Uterus (tissue), 4 donors: ENCODE measurements around the gene TRIM28. TPM values are rescaled to one million over a fixed set of nuclear protein-coding genes. Genes with fewer than 3 reads are reported as not detected.

Experiments used
- DNase-seq, 2 donors: peaks; one replicate each; pipeline ENCODE4 v3.0.0-alpha.2; 2019 to 2020
- H3K27ac ChIP-seq, 2 donors: fragments of 200-600 bp; sonication (generic); 1 replicate in 1 of 2; 2 replicates in 1 of 2; pipeline ENCODE4 v1.5.1; 2016 to 2018
- H3K27me3 ChIP-seq, 2 donors: fragments of 200-600 bp; sonication (generic); one replicate each; pipeline ENCODE4 v1.5.1; 2018 to 2019; ENCODE audit warnings: control low read depth in 1 of 2
- H3K36me3 ChIP-seq, 2 donors: fragments of 200-600 bp; sonication (generic); one replicate each; pipeline ENCODE4 v1.5.1; 2019; ENCODE audit warnings: control low read depth in 1 of 2
- H3K4me1 ChIP-seq, 2 donors: fragments of 200-600 bp; sonication (generic); one replicate each; pipeline ENCODE4 v1.5.1; 2018 to 2019; ENCODE audit warnings: control low read depth in 1 of 2
- H3K4me3 ChIP-seq, 2 donors: fragments of 200-600 bp; sonication (generic); 1 replicate in 1 of 2; 2 replicates in 1 of 2; pipeline ENCODE4 v1.5.1; 2018 to 2019; ENCODE audit warnings: mild to moderate bottlenecking in 1 of 2
- H3K9me3 ChIP-seq, 2 donors: fragments of 200-600 bp; sonication (generic); one replicate each; pipeline ENCODE4 v1.5.1; 2019; ENCODE audit warnings: control low read depth in 1 of 2
- CTCF ChIP-seq, 4 experiments: fragments of 200-600 bp in 2 of 4; fragments of 450-650 bp in 2 of 4; sonication (generic) in 2 of 4; IDR thresholded peaks; one replicate each; pipeline ENCODE4 v1.5.1; 2016 to 2019; ENCODE audit warnings: antibody characterized with exemption in 4 of 4, mild to moderate bottlenecking in 2 of 4, moderate library complexity in 1 of 4
- POLR2A ChIP-seq, 2 donors: fragments of 450-650 bp; IDR thresholded peaks; one replicate each; pipeline ENCODE4 v1.6.1; 2016; ENCODE audit warnings: antibody characterized with exemption in 2 of 2, mild to moderate bottlenecking in 1 of 2, moderate library complexity in 1 of 2
- intact Hi-C: fragments of 100-400 bp; cut with DNase I; formaldehyde crosslinking; loops from one replicate; pipeline ENCODE4 v1.15.1; 2023; ENCODE audit warnings: low total_unique reads
- microRNA-seq: library from miRNA; unstranded; fragments of <30 nt; microRNA quantifications from one replicate; pipeline ENCODE4, GENCODE V29; 2016; ENCODE audit warnings: borderline microRNAs expressed, borderline replicate concordance
- small RNA-seq: library from RNA; depleted of rRNA; stranded (forward); fragments of <200 nt; gene quantifications from one replicate; pipeline ENCODE3, GENCODE V24; 2016
- total RNA-seq, 4 donors: library from RNA; depleted of rRNA in 3 of 4; stranded (reverse); fragments of >200 nt in 3 of 4; gene quantifications; one replicate each; pipeline versions ENCODE4 v1.1.0 to v1.2.4, GENCODE V29; 2014 to 2023
- donor health status: DM: yes; HTN: yes; CAD: no.

Gene TRIM28
- total RNA-seq, 4 donors from 2014 or later, result 192 to 322 (median 280) TPM

GRCh38 chr19:58586133-58586765 is 42.4 kb downstream of the TRIM28 start:
- DNase-seq, result no peak
- TF ChIP-seq CTCF (IDR thresholded peaks at IDR 0.05) (no peak), POLR2A (IDR thresholded peaks at IDR 0.05) (no peak)
- Histone ChIP-seq H3K9me3 (no peaks in the 10 kb centered on the region), H3K4me1 (no peaks in the 10 kb centered on the region), H3K4me3 (no peak overlapping the region), H3K27me3 (no peaks in the 10 kb centered on the region), H3K36me3 (no peaks in the 10 kb centered on the region), H3K27ac (no peak overlapping the region)
- intact Hi-C loops, result no loop called here

Small RNA genes lying within 50 kb of the gene (microRNA-seq; reads per million reads assigned to microRNA genes)
- gene MIR6807, result not detected

Small RNA genes lying within 50 kb of the gene (small RNA-seq; reads per million reads assigned to genes)
- gene MIR6807 (not detected), gene RN7SL525P (not detected)

Other genes starting within 250 kb of the TRIM28 start
- gene ERVK3-1, start 238.7 kb upstream of the TRIM28 start, total RNA-seq, result 10 to 100 TPM; 27.1 to 62.1 (median 39.2) TPM
- 1 to 10 TPM; 3.9 to 5.1 (median 4.6) TPM for gene ZSCAN22, start 217.1 kb upstream of the TRIM28 start, total RNA-seq
- 100 to 1,000 TPM in 1 of 4 donors, 10 to 100 TPM in 1, 1 to 10 TPM in 2; 2.8 to 108 (median 12.9) TPM for gene A1BG, start 190.6 kb upstream of the TRIM28 start, total RNA-seq
- 1 to 10 TPM in 3 of 4 donors, not detected in 1; 3.4 to 7.2 (median 6.8) TPM for gene ZNF497, start 181.3 kb upstream of the TRIM28 start, total RNA-seq
- gene ZNF837, start 163.0 kb upstream of the TRIM28 start, total RNA-seq, result 1 to 10 TPM in 3 of 4 donors, not detected in 1; 1.6 to 4.6 (median 2.8) TPM
- gene RPS5, start 156.8 kb upstream of the TRIM28 start, total RNA-seq, result 1,000 to 10,000 TPM; 1,103 to 4,958 (median 2,770) TPM
- gene RNF225, start 148.4 kb upstream of the TRIM28 start, total RNA-seq, result not detected
- 10 to 100 TPM in 2 of 4 donors, 1 to 10 TPM in 2; 1.5 to 26.6 (median 16.4) TPM for gene ZNF584, start 135.4 kb upstream of the TRIM28 start, total RNA-seq
- gene ZNF132, start 103.9 kb upstream of the TRIM28 start, total RNA-seq, result 10 to 100 TPM in 1 of 4 donors, 1 to 10 TPM in 3; 4.4 to 19.8 (median 7.6) TPM
- gene ZNF324B, start 92.4 kb upstream of the TRIM28 start, total RNA-seq, result 10 to 100 TPM in 1 of 4 donors, 1 to 10 TPM in 3; 1.2 to 17.5 (median 7.3) TPM
- 10 to 100 TPM in 3 of 4 donors, 1 to 10 TPM in 1; 2.9 to 75.1 (median 27.1) TPM for gene ZNF324, start 77.0 kb upstream of the TRIM28 start, total RNA-seq
- gene ZNF446, start 67.7 kb upstream of the TRIM28 start, total RNA-seq, result 10 to 100 TPM in 3 of 4 donors, 1 to 10 TPM in 1; 1.8 to 18.7 (median 11.4) TPM
- 10 to 100 TPM in 1 of 4 donors, 1 to 10 TPM in 3; 1.8 to 10.2 (median 6.7) TPM for gene SLC27A5, start 32.1 kb upstream of the TRIM28 start, total RNA-seq
- gene ZBTB45, start 24.3 kb upstream of the TRIM28 start, total RNA-seq, result 10 to 100 TPM in 1 of 4 donors, 1 to 10 TPM in 2, under 1 TPM in 1; 0.88 to 17.8 (median 3.8) TPM
- gene CHMP2A, start 11.0 kb downstream of the TRIM28 start, total RNA-seq, result 10 to 100 TPM; 30.9 to 77.8 (median 56.0) TPM
- gene UBE2M, start 14.5 kb downstream of the TRIM28 start, total RNA-seq, result 10 to 100 TPM in 3 of 4 donors, 1 to 10 TPM in 1; 6.1 to 63.7 (median 24.9) TPM
- 10 to 100 TPM; 26.5 to 41.5 (median 30.0) TPM for gene MZF1, start 29.3 kb downstream of the TRIM28 start, total RNA-seq